Stimulated activated memory B cell treated with anti-CD40 and anti-IgM and Interleukin-4, amounts not matched to agents 10 μg/mL and 1 μg/mL and 100 μg/mL, for 72 hours (primary cell): ENCODE data around the gene IFIT2.
A peak's percentile ranks its signal among the peaks of the same experiment; 100 is the strongest.
"Not testable (repeated sequence)": the region's sequence is repeated elsewhere in the genome, so short reads cannot be mapped to it uniquely, and the experiment has no call there.

Experiments used
- ATAC-seq: fragments of 150-1000 bp; cut with Tn5 transposase; 2 replicates; pipeline ENCODE4 v1.10.0; 2021
- H3K27ac Mint-ChIP-seq: one replicate; pipeline ENCODE4 v1.8.0; 2022; ENCODE audit warnings: mild to moderate bottlenecking, mixed read lengths
- H3K27me3 Mint-ChIP-seq: one replicate; pipeline ENCODE4 v1.8.0; 2022; ENCODE audit warnings: mixed read lengths
- H3K36me3 Mint-ChIP-seq: one replicate; pipeline ENCODE4 v1.8.0; 2022; ENCODE audit warnings: mixed read lengths
- H3K4me1 Mint-ChIP-seq: one replicate; pipeline ENCODE4 v1.8.0; 2022; ENCODE audit warnings: mixed read lengths
- H3K4me3 Mint-ChIP-seq: one replicate; pipeline ENCODE4 v1.8.0; 2022; ENCODE audit warnings: mild to moderate bottlenecking, moderate library complexity, mixed read lengths
- H3K9me3 Mint-ChIP-seq: one replicate; pipeline ENCODE4 v1.8.0; 2022; ENCODE audit warnings: mixed read lengths

The IFIT2 gene

GRCh38 chr10:89338713-89339112, 36.9 kb downstream of the IFIT2 start:
- peaks cover 10% of the 10 kb centered on the region for H3K4me1 Mint-ChIP-seq
- peaks cover 18% of the 10 kb centered on the region for H3K36me3 Mint-ChIP-seq
- H3K4me3 Mint-ChIP-seq = no peak overlapping the region
- ATAC-seq = no peak
- no peak overlapping the region for H3K27ac Mint-ChIP-seq
- H3K9me3 Mint-ChIP-seq = no peaks in the 10 kb centered on the region
- no peaks in the 10 kb centered on the region for H3K27me3 Mint-ChIP-seq

- Mint-ChIP-seq H3K27me3 (no peaks in the 10 kb centered on the region), H3K9me3 (no peaks in the 10 kb centered on the region)
These were observed 38.0 kb downstream of the IFIT2 start for GRCh38 chr10:89339875-89340274.

GRCh38 chr10:89341649-89342048, 39.8 kb downstream of the IFIT2 start:
- ATAC-seq = no peak
- Mint-ChIP-seq H3K4me3 (no peak overlapping the region), H3K4me1 (no peaks in the 10 kb centered on the region), H3K27ac (no peak overlapping the region), H3K27me3 (no peaks in the 10 kb centered on the region), H3K9me3 (no peaks in the 10 kb centered on the region), H3K36me3 (peaks cover 18% of the 10 kb centered on the region)

More at GRCh38 chr10:89339875-89340274, 38.0 kb downstream of the IFIT2 start:
- H3K4me3 Mint-ChIP-seq = no peak overlapping the region
- H3K27ac Mint-ChIP-seq = no peak overlapping the region
- peaks cover 6% of the 10 kb centered on the region for H3K4me1 Mint-ChIP-seq
- no peak for ATAC-seq
- H3K36me3 Mint-ChIP-seq = peaks cover 18% of the 10 kb centered on the region

- no peaks in the 10 kb centered on the region for H3K27me3 Mint-ChIP-seq
- no peak overlapping the region for H3K4me3 Mint-ChIP-seq
These were observed 40.5 kb downstream of the IFIT2 start for GRCh38 chr10:89342206-89342958.

GRCh38 chr10:89343089-89343767, 41.4 kb downstream of the IFIT2 start:
- H3K4me1 Mint-ChIP-seq = peaks cover 6% of the 10 kb centered on the region
- no peak for ATAC-seq
- peaks cover 18% of the 10 kb centered on the region for H3K36me3 Mint-ChIP-seq
- H3K27me3 Mint-ChIP-seq = no peaks in the 10 kb centered on the region
- no peaks in the 10 kb centered on the region for H3K9me3 Mint-ChIP-seq
- no peak overlapping the region for H3K27ac Mint-ChIP-seq
- H3K4me3 Mint-ChIP-seq = no peak overlapping the region

More at GRCh38 chr10:89342206-89342958, 40.5 kb downstream of the IFIT2 start:
- Mint-ChIP-seq H3K27ac (no peak overlapping the region), H3K9me3 (no peaks in the 10 kb centered on the region), H3K36me3 (peaks cover 18% of the 10 kb centered on the region), H3K4me1 (no peaks in the 10 kb centered on the region)
- no peak for ATAC-seq

GRCh38 chr10:89344156-89344555, 42.3 kb downstream of the IFIT2 start:
- Mint-ChIP-seq H3K27me3 (no peaks in the 10 kb centered on the region), H3K27ac (no peak overlapping the region), H3K9me3 (no peaks in the 10 kb centered on the region), H3K36me3 (peaks cover 8% of the 10 kb centered on the region), H3K4me3 (no peak overlapping the region), H3K4me1 (peaks cover 16% of the 10 kb centered on the region)
- ATAC-seq = no peak

GRCh38 chr10:89345367-89346000, 43.6 kb downstream of the IFIT2 start:
- Mint-ChIP-seq H3K36me3 (no peaks in the 10 kb centered on the region), H3K27me3 (no peaks in the 10 kb centered on the region), H3K4me1 (peaks cover 23% of the 10 kb centered on the region), H3K27ac (no peak overlapping the region), H3K9me3 (no peaks in the 10 kb centered on the region), H3K4me3 (no peak overlapping the region)
- ATAC-seq = no peak

GRCh38 chr10:89346405-89347254, 44.8 kb downstream of the IFIT2 start:
- H3K4me1 Mint-ChIP-seq = peaks cover 35% of the 10 kb centered on the region
- no peaks in the 10 kb centered on the region for H3K9me3 Mint-ChIP-seq
- H3K36me3 Mint-ChIP-seq = no peaks in the 10 kb centered on the region
- H3K27me3 Mint-ChIP-seq = no peaks in the 10 kb centered on the region
- H3K27ac Mint-ChIP-seq = no peak overlapping the region
- ATAC-seq = no peak
- no peak overlapping the region for H3K4me3 Mint-ChIP-seq

- Mint-ChIP-seq H3K9me3 (no peaks in the 10 kb centered on the region), H3K4me3 (no peak overlapping the region), H3K27ac (no peak overlapping the region), H3K4me1 (peaks cover 44% of the 10 kb centered on the region), H3K27me3 (no peaks in the 10 kb centered on the region), H3K36me3 (no peaks in the 10 kb centered on the region)
- no peak for ATAC-seq
These were observed 46.0 kb downstream of the IFIT2 start for GRCh38 chr10:89347701-89348457.

GRCh38 chr10:89348481-89348880, 46.6 kb downstream of the IFIT2 start:
- H3K27me3 Mint-ChIP-seq = no peaks in the 10 kb centered on the region
- peaks cover 44% of the 10 kb centered on the region for H3K4me1 Mint-ChIP-seq
- no peak overlapping the region for H3K27ac Mint-ChIP-seq
- H3K36me3 Mint-ChIP-seq = peaks cover 5% of the 10 kb centered on the region
- peaks cover 3% of the 10 kb centered on the region for H3K9me3 Mint-ChIP-seq
- no peak for ATAC-seq
- no peak overlapping the region for H3K4me3 Mint-ChIP-seq

- H3K9me3 Mint-ChIP-seq = peaks cover 4% of the 10 kb centered on the region
- H3K27me3 Mint-ChIP-seq = no peaks in the 10 kb centered on the region
- no peak overlapping the region for H3K4me3 Mint-ChIP-seq
- ATAC-seq = no peak
- peaks cover 44% of the 10 kb centered on the region for H3K4me1 Mint-ChIP-seq
- peaks cover 7% of the 10 kb centered on the region for H3K36me3 Mint-ChIP-seq
- no peak overlapping the region for H3K27ac Mint-ChIP-seq
These were observed 47.1 kb downstream of the IFIT2 start for GRCh38 chr10:89348975-89349374.

GRCh38 chr10:89350631-89351315, 48.9 kb downstream of the IFIT2 start:
- Mint-ChIP-seq H3K27ac (peak overlapping the region; percentile 6), H3K4me1 (peaks cover 44% of the 10 kb centered on the region), H3K36me3 (peaks cover 11% of the 10 kb centered on the region)
- H3K9me3 Mint-ChIP-seq, H3K27me3 Mint-ChIP-seq, H3K4me3 Mint-ChIP-seq: not testable (repeated sequence)
- peak; percentile 45 for ATAC-seq

GRCh38 chr10:89351412-89351779, 49.5 kb downstream of the IFIT2 start:
- Mint-ChIP-seq H3K4me3 (no peak overlapping the region), H3K27ac (peak overlapping the region; percentile 6), H3K36me3 (peaks cover 11% of the 10 kb centered on the region), H3K9me3 (peaks cover 7% of the 10 kb centered on the region), H3K27me3 (no peaks in the 10 kb centered on the region), H3K4me1 (peaks cover 44% of the 10 kb centered on the region)
- ATAC-seq = peak; percentile 88
